IPS DF 19.7 (cell line): ENCODE measurements around the gene DGCR8.

Experiments used
- DNase-seq: peaks from one replicate; pipeline ENCODE4 v3.0.0-alpha.2; 2013; ENCODE audit warnings: low read depth, low spot score

DGCR8 gene

GRCh38 chr22:20109411-20110358 is 29.6 kb downstream of the DGCR8 start:
- DNase-seq = no peak

DNA sequence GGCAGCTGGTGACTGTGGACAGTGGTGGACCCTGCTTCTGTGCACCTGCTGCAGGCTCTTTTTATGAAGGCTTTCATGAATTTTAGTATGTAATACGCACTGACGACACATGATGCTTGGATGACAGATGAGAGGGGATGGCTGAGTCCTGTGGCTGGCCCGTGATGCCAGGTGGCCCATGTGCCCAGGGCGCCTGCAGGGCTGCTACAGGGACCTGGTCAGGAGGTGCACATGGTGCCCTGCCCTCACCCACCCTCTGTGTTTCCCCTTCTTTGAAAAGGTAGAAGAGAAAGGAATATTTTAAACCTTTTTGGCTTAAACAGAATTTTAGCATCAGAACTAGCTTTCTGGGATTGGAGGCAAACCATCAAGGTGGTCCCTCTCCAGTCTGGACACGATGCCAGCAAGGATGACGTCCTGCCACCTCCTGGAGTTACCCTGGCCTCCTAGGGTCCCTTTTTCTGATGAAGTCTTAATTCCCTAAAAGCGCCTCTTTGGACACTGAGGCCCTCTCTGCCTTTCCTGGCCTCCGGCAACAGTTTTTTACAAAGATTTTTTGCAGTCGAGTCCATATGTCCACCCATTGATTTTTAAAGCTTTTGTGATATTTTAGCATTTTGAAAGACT is 30.4 kb downstream of the DGCR8 start:
- no peak for DNase-seq

DNA sequence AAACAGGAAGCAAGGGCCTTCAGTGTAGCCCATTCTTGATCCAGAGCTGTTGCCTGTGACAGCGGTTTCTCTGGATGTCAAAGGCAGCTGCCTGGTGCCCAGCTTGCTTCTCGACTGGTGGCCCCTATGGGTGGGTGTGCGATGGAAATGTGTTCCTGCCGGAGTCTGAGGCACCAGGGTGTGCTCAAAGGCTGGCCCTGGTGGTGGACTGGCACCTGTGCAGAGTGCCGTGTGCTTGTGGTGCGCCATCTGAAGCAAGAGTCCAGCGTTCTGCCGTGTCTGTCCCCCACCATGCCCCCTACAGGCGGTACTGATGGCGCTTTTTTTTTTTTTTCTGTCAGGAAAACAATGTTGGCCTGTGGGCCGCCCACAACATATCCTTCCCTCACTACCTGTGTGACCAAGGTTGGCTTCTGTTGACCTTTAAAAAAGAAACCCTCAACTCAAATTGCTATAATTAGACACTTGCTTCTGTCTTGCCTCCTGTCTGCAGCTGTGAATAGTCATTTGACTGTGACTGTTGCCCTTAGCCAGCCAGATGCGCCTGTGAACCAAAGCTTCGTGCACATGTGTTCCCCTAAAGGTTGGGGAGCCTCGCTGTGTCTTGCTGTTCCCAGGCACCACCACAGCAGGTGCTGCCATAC is 31.1 kb downstream of the DGCR8 start:
- no peak for DNase-seq

GRCh38 chr22:20111689-20112622 is 31.9 kb downstream of the DGCR8 start:
- DNase-seq = no peak

GRCh38 chr22:20112623-20113511 is 32.8 kb downstream of the DGCR8 start:
- no peak for DNase-seq

DNA sequence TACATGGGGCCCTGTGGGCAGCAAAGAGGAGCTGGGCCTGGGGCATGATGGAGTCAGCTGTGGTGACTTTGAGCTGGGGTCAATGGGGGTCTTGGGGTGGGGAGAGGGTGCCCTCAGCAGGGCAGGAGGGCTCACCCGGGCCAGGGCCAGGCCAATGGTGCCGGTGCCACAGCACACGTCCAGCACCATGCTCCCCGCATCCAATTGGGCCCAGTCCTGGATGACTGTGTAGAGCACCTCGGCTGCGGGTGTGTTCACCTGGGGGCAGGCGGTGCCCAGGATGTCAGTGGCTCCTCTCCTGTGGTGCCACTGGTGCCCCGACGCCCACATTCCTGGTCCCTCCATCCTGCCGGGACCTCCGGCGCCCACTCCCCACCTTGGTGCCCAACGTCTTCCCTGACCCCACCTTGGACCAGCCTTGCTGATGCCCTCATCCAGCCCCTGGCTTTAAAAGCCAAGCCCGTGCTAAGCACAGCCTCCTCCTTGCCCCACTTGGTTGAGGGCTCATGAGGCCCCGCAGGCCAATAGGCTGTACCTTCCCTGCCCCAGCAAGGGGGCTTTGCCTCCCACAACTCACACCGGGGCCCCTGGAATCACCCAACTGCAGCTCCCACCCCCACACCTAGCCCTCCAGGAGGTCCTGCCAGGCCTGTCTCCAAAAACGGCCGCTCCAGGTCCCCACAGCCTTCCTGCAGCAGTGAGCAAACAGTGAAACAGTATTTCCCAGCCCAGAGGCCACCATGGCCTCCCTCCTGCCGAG is 33.7 kb downstream of the DGCR8 start:
- no peak for DNase-seq

DNA sequence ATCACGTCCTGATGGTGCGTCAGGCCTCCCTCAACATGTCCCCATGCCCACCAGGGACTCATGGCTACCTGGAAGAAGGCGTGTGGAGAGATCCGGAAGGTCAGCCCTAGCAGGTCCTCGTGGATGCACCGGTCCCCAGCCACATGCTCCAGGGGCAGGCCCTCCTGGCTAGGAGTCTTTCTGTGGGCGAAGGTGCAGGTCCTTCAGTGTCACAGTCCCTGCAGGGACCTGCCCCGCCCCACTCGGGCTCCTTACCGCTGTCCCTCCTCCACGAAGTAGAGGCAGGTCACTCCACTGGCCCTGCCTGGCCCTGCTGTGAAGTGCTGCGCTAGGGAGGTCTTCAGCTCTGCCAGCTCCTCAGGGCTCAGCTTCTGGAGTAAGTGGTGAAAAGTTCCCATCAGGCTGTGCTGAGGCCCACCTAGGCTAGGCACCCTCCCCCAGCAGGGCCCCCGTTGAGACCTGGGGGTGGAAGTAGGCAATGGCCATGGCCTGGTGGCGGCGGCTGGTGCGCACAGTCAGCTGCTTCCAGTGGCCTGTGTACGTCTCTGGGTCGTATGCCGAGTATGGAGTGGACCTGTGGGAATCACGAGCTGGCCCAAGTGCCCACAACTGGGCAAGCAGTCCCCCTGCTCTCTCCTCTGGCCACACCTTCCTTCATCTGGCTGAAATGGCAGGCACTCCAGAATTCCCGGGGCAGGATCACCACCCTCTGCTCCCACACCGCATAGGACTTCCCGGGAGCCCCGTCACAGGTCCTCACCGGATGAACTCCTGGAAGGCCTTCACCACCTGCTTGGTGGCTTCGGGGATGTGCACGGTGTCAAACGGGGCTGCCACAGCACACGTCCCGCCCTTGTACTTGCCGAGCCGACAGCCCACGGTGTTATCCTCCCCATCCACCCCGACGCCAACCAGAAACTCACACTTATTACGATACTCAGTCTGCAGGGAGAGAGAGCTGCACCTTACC is 34.8 kb downstream of the DGCR8 start:
- DNase-seq = no peak

DNA sequence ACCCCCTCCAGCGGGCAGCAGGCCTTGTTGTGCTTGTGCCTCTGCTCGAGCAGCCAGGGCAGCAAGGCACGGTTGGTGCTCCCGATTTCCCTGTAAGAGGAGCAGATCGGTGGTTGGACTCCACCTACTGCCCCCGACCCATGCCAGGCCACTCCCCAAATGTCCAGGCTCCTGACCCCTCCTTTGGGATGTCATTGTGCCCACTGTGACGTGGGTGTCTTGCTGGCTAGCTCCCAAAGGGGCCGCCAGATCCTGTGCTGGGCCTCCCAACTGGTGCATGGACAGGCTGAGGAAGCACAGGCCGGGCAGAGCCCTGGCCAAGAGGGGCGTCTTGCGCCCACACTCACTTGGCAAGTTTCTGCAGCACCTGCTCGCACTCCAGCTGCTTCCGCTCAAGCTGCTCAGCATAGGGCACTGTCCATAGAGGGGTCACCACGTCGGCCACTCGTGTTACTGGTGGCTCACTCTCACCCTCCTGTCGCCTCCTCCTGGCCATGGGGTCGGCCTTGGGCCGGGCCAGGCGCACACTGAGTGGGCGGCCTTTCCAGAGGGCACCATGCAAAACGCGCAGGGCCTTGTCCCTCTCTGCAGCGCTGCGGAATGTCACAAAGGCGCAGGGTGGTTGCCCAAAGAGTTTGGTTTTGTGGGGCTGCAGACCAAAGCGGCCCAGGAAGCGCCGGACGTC is 35.8 kb downstream of the DGCR8 start, which contains the start of gene RANBP1:
Gene RANBP1, plus strand, starts transcription at position 414 of the 685 bp plus-strand sequence. Its CDS starts 81 bp downstream, at position 495.
- no peak for DNase-seq

DNA sequence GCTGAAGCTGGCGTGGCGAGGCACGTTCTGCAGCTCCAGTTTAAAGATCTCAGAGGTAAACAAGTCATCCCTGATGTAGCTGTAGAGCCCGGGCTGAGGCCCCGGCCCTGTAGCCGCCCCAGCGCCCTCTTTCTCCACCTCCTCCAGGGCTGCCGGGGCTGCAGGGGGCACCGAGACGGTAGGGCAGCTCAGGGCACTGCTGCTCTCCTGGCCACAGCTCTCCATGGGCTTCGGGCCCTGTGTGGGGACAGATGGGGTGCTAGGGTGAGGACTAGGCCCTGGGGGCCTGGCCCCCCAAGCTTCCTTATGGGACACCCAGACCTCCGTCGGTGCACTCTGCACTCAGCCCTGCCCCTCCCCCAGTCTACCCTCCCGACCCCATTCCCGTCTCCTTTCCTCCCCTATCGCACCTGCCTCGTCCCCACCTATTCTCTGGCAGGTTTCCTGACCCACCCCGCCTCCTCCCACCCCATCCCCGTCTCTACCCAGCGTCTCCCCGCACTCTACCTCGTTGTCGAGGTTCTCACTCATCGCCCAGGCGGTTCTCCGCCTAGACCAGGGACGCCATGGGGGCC is 36.4 kb downstream of the DGCR8 start:
- DNase-seq = no peak

DNA sequence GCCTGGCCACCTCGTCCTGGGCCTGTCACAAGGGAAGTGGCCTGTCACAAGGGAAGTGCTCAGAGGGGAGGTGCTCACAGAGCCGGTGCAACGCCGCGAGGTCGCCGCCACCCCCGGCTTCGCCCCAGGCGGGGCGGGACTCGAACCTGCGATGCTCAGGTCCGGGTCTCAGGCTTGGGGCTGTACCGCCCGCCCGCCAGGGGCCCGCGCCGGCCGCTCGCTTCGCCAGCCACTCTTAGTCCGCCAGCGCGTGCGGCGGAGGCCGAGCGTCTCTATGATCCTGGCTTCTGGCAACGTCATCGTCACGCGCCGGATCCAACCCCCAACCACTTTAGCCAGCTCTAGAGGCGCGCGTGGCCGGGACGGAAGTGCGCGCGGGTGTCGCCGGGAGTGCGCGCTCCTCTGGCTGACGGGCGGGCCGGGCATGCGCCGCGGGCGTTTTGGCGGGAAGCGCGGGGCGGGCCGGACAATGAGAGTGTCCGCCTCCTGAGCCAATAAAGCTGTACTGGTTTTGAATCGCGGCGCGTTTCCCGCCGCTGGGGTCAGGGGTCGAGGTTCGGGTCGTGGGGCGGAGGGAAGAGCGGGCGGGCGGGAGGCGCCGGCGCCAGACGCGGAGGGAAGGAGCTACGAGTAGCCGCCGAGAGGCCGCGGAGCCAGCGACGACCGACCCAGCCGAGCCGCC is 37.1 kb downstream of the DGCR8 start, which contains the start of gene TRMT2A:
Gene TRMT2A, minus strand, starts transcription at position 276 of the 682 bp plus-strand sequence. CDS start 320 bp downstream, outside the sequence.
- peak; percentile 88 for DNase-seq

DNA sequence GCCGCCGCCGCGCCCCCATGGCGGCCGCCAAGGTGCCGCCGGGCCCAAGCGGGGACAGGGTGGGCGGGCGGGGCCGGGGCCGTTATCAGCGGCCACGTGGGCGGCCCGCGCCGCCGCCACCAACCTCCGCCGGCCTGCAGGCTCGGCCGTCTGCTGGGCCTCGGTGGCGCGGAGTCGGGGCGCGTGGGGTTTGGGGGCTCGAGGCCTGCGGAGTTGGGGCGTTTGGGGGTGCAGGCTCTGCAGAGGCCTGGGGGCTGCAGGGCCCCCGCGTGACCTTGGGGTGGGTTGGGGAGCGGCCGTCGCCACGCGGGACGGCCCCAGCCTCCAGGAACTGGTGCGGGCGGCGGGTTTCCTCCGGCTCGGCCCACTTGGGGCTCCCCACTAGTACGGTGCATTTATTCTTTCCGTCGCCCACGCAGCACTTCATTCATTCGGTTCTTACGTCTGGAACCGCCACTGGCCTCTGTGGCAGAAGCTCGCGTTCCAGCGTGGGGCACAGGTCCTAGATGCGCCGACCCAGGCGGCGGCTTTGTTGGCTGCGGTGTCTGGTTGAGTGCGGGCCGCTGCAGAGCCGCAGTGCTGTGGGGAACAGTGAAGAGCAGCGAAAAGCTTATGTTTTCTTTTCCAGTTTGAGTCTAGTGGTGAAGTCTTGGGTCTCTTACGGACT is 37.7 kb downstream of the DGCR8 start:
- DNase-seq = no peak

DNA sequence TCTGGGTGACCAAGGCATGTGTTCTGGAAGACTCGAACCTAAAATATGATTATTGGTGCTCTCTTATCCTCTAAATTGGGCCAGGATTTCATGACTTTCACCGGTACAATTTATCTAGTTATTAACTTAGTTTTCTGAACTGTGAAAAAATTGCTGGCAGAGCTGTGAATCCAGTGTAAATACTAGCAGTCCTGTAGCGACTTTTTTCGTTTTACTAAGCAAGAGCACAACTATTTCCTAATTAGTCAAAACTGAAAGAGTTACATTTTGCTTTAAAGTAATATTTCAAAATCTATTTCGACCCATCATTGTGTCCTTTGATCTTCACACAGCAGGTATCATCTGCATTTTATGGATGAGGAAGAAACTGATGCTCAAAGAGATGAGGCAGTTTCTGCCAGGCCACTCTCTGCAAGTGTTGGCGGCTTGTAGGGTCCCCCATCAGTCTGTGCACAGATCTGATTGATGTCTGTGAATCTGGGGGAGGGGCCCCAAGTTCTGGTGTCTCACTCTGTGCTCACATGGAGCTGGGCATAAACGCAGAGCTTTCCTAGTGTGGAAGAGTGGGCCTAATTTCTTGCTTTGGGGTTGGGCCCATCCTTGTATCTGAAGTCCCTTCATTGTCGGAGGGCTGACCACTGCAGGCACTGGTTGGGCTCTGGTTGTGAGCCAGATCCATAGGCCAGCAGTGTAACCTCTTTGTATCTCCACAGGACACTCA is 38.4 kb downstream of the DGCR8 start:
- no peak for DNase-seq

- no peak for DNase-seq
Observed at GRCh38 chr22:20121856-20122415, 41.9 kb downstream of the DGCR8 start.

- DNase-seq = no peak
Observed at GRCh38 chr22:20123366-20124082, 43.5 kb downstream of the DGCR8 start.
